Activated CD4-positive, CD25-positive, alpha-beta regulatory T cell treated with anti-CD3 and anti-CD28 coated beads, Interleukin-2, amount 50 U/mL, for 72 hours (primary cell): ENCODE measurements around the gene SH3D19.

ENCODE experiments used
- DNase-seq: peaks from one replicate; pipeline ENCODE4 v3.0.0; 2021

SH3D19 gene, protein sequence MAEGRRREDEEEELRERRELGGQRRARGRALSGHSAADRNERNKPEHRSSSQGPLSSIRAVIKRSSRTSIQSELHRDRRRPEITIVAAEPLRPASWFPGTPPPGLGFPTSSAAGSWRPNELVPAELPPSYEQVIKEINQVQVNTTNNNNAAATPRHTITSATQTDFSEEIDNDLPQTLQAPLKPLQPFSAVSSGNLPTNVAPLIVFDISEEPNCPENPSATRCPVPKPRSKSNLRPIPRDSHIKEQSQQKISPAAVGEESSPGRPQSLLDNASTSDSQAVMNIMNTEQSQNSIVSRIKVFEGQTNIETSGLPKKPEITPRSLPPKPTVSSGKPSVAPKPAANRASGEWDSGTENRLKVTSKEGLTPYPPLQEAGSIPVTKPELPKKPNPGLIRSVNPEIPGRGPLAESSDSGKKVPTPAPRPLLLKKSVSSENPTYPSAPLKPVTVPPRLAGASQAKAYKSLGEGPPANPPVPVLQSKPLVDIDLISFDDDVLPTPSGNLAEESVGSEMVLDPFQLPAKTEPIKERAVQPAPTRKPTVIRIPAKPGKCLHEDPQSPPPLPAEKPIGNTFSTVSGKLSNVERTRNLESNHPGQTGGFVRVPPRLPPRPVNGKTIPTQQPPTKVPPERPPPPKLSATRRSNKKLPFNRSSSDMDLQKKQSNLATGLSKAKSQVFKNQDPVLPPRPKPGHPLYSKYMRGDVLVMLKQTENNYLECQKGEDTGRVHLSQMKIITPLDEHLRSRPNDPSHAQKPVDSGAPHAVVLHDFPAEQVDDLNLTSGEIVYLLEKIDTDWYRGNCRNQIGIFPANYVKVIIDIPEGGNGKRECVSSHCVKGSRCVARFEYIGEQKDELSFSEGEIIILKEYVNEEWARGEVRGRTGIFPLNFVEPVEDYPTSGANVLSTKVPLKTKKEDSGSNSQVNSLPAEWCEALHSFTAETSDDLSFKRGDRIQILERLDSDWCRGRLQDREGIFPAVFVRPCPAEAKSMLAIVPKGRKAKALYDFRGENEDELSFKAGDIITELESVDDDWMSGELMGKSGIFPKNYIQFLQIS

DNA sequence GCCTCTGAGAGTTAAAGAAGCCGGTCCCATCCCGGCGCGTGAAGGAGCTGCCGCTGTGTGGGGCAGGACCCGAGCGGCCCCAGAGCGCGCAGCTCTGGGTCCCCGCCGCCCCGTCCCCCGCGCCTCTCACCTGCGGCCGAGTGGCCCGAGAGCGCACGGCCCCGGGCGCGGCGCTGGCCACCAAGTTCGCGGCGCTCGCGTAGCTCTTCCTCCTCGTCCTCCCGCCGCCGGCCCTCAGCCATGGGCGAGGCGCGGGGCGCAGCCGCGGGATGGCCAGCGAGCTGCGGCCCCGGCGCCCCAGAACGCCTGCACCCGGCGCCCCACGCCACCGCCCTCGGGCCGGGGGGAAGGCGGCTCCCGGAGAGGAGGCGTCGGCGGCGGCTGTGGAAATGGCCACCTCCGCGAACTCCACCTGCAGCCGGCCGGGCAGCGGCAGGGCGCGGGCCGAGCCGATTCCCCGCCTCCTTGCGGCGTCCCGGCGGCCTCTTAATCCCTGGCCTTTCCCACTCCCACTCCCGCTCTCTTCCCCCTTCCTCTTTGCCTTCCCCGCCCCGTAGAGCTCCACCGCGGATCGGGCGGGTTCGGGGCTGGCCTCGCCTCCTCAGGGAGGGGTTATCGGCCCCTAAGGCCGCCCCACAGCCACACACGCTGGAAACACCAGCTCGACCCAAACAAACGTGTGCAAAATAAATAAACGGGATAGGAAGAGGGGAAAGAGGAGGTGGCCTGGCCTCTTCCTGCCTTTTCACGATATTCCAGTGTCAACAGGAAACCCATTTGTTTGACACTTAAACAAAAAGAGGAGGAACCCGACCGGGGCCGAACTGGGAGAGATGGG, at the start of gene SH3D19:
Gene SH3D19 (minus strand): TSS at position 495 of the 838 bp plus-strand sequence. CDS start 253 bp downstream, at position 242.
- no peak for DNase-seq

DNA sequence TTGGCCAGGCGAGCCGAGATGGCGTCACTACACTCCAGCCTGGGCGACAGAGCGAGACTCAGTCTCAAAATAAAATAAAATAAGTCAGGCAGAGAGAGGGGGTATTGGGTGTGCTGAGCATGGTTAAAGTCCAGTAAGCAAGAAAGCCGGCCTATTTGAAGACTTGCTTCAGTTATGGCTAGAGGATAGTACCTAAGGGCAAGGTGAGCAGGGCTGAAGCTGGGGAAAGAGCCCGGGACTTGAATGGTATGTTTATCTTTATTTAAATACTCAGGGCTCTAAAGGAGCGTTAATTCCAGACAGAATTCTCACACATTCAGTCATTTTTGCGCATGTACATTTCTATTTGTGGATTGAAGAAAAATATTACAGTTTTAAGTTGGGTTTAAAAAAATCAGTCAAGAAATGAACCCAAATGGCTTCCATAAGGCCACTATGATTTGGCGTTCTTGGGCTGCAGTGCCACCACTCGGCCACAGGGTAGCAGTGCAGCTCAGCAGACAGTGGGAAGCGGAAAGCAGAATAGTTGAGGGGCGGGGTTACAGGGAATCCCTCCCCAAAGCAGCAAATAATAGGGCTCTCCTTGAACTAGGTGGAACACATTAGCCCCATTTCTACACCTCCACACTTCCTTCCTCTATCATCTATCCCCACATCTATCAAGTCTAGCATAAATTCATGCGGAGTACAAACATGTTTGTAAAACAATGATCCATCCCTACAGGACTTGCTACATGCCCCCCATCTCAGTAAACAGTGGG, 37.2 kb upstream of the SH3D19 start:
- peak; percentile 73 for DNase-seq

DNA sequence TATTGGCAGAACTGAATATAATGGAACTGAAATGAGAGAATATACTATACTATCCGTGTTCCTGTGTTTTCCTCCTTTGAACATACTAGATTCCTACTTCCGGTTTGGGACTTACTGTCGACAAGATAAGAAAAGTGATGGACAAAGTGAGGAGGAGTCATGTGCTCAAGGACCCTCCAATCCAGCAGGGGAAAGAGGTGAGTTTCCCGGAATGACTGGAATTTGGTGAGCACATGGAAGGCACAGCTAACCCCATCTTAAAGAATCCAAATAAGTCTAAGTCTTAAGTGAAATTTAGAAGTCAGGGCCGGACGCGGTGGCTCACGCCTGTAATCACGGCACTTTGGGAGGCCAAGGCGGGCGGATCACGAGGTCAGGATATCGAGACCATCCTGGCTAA, 36.6 kb upstream of the SH3D19 start:
- no peak for DNase-seq

DNA sequence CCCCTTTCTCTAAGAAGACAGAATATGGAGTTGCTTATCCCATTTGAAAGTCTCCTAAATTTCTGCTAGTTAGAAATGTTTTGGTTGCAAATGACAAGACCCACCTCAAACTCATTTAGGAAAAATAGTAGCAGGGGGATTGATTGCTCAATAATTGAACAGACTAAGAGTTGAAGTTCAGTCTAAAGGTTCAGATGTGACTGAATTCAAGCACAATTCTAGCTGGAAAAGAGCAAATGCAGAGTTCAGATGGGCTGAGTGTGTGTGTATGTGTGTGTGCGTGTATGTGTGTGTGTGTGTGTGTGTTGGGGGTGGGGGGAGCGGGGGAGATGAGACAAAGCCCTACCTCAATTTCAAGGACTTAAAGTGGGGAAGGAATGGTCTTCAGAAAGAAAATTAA, 35.7 kb upstream of the SH3D19 start:
- DNase-seq, result no peak

DNA sequence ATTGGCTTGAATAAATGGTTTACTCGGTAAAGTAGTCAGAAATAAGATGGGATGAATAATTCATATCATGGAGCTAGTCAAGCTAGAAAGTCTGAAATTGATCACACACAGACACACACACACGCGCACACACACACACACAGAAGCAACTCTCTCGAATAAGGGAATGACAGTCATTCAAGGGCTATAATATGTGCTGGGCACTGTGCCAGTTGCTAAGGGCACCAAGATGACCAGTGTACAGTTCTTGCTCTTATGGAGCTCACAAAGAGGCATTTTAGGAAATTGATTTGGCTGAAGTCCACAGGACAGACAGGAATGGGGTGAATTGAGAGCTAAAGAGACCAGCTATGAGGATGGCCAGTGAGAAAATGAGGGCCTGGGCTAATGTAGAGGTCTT, 34.2 kb upstream of the SH3D19 start:
- DNase-seq, result no peak

DNA sequence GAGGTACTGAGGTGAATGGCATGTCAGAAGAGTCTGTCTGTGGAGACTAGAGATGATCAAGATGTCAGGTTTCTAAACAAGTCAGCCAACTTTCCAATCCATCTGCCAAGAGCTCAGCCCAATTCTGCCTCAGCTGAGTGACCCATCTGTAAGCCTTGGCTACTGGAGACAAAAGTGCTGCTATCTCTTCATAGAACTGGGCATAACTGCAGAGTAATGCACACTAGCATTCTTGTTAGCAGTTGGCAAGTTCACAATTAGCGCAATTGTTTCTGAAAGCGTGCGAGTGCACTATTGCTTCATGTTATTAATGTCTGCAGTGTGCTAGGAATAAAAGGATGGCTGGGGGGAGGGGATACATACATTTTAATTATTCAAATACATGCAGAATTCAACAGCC, 32.9 kb upstream of the SH3D19 start:
- DNase-seq, result no peak

DNA sequence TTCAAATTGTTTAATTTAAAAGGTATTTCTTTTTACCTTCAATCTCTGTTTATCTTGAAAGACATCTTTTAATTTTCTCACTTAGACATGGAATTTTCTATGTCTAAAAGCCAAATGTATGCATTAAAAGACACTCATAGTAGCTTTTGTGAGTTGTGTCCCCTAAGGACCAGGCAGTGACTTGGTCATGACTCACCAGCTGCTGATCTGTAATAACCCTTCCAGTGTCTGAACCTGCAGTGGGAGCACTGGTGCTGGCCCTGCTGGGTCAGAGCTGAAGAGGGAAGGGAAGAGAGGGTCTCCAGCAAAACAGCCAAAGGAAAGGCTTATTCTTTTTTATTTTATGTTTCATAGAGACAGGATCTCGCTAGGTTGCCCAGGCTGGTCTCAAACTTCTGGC, 31.1 kb upstream of the SH3D19 start:
- no peak for DNase-seq

DNA sequence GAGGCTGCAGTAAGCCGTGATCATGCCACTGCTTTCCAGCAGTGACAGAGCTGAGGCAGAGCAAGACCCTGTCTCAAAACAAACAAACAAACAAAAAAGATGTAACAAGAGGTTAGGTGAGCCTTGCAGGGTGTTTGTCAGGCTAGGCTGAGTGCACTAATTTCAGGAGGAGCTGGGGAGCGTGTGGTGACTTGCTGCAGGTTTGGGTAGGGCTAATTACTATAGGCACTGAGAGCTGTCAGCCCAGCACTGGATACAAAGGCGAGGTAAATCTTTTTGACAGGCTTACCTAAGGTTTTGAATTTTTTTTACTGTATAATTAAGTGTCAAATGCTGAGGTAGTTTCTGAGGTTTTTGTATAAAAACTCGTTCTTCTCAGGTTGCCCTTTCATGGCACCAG, 29.8 kb upstream of the SH3D19 start:
- DNase-seq, result no peak

DNA sequence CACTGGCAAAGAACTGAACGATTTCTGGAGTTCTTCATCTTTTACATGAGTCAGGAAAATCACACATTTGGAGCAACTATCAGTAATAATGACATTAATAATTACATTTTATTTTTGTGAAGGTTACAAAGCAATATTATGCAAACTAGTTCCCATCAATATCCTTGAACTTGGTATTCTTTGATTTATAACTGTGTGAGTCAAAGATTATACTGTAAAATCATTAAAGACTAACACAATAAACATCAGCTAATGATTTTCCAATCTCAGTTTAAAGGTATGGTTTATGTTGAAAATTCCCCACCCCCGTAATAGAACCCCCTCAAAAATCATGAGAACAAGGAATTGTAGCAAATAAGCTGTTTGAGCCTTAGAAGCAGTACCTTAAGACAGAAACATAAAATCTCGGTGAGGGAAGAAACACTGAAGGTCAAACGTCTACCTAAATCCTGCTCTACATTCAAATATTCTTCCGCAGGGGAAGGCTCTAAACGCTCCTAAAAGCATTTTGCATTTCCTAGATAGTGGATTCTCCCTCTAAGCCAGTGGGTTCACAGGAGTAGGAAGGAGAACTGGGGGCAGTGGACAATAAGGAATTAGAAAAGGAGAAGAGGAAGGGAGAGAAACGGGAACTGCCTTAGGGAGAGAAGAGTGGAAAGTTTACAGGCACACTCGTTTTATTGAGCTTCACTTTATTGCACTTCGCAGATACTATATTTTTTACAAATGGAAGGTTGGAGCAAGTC, 22.3 kb upstream of the SH3D19 start:
- no peak for DNase-seq

DNA sequence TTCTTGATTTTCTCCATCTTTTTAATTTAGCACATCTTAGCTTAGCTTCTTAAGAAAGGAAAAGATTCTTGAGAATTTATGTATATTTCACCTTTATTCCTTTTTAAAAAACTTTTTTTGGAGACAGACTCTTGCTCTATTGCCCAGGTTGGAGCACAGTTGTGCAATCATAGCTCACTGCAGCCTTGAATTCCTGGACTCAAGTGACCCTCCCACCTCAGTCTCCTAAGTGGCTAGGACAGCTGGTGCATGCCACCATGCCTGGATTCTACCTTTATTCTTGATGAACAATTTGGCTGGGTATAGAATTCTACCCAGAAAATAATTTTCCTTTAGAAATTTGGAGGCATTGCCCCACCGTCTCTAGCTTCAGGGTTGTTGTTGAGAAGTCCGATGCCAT, 19.5 kb upstream of the SH3D19 start:
- no peak for DNase-seq

DNA sequence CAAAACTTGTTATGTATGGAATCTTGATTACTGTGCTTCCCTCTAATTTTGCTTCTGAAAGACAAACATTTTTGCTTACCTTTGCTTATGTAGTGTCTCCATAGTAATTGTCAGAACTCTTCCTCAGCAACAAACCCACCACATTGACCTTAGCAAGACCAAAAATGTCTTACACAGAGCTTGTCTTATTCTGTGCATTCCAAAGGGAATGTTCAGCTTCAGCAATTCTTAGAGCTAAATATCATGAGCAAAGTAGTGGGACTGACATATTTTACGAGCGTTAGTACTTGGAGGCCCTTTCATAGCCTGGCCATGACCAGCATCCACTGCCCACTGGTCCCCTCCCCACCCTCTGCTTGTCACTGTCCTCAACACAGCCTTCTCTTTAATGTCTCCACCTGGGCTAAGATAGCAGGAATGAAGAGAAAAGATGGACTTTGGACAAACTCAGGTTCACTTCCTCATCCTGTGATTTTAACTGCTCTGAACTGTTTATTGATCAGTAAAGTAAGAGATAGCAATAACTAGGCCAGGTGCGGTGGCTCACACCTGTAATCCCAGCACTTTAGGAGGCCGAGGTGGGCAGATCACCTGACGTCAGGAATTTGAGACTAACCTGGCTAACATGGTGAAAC, 15.5 kb upstream of the SH3D19 start:
- DNase-seq, result no peak

DNA sequence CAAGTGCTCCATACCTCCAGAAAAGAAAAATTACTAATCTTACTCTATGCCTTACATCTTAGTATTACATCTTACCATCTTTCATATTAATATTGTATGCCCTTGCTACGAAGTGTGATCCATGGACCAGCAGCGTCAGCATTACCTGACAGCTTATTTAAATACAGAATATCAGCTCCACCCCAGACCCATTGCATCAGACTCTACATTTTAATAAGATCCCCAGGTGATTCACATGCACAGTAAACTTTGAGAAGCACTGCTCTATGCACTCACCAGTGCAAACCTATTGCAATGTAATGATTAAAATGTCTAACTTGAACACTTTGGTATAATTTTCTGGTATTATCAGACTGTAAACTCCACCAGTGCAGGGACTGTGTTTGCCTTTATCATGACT, 14.1 kb upstream of the SH3D19 start:
- no peak for DNase-seq

DNA sequence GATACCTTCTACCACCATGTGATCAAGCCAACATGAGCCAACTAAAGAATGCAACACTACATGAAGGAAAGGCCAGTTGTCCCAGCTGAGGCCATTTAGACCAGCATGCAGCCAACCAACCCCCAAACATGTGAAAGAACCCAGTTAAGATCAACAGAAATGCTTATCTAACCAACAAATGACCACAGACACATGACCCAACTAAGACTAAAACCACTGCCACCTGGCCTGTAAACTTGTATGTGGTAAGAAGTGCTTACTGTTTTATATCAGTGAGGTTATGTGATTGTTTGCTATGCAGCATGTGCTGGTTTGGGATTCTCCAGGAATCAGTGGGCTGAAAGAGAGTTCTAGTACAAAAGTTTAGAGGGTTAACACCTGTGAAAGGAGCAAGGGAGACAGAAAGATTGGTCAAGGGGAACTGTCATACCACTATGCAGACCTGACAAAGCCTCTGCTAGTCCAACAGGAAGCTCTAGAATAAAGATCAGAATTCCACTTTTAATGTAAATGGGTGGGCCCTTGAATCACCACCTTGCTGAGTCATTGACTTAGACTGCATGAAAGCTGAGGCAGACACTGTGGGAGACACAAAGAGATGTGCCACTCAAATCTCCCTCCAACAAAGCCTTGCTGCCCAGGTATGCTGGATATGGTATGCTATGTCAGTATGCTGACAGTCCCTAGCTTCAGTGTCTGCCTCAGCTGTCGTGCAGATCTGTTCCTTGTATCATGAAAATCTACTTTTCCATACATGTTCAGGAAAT, 6.1 kb upstream of the SH3D19 start:
- no peak for DNase-seq

DNA sequence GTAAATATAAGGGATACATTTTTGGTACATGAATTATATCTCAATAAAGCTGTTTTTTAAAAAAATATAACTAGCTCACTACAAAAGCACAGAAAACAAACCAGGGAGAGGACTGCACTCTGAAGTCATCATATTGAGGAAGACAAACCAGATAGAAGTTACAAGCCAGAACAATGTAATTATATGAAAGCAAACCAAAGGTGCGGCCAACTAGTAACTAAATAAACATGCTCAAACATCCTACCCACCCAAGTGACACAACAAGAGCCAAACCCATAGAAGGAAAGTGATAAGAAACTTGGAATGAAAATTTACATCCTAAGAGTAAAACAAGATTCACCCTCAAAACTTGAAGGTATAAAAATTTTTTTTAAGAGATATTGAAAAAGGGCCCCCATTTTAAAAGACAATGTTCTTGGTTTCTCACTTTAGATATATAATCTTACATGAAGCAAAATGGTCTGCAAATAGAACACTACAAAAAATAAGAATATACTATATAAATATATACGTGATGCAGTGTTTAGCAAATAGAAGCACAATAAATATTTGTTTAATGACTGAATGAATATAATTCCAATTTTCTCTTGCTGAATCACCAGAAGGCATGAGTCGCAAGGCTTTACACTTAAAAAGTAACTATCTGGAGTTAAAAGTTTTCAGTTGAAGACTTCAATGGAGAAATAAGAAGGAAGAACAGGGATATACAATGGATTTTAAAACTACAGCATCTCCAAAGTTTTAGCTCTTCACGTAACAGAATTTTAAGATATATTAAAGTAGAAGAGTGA, 4.0 kb upstream of the SH3D19 start:
- no peak for DNase-seq

DNA sequence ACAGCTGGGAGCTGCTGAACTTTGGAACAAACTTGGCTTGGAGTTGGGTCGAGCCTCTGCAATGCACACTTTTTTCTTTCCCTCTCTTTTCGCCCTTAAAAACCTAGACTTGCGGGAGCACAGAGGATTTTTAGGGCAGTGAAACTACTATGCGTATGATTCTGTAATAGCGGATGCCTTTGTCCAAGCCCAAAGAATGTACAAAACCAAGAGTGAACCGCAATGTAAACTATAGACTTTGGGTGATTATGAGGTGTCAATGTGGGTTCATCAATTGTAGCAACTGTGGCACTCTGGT, 493 bp upstream of the SH3D19 start:
- no peak for DNase-seq

DNA sequence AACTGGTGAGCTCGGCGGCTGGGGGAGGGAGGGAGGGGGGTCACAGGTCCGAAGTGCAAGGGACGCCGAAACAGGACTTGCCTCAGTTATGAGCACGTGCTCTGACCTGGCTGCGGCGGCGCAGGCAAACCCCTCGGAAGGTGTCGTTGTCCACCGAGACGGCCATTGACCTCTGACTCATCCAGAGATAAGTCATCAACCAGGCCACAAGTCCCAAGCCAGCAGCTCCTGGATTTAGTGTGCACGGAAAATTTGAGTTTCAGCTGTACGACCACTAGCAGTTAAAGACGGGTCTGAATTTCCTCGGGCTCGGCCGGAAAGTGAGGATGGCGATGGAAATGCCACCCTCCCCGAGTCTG, 674 bp downstream of the SH3D19 start:
- DNase-seq, result peak; percentile 34

DNA sequence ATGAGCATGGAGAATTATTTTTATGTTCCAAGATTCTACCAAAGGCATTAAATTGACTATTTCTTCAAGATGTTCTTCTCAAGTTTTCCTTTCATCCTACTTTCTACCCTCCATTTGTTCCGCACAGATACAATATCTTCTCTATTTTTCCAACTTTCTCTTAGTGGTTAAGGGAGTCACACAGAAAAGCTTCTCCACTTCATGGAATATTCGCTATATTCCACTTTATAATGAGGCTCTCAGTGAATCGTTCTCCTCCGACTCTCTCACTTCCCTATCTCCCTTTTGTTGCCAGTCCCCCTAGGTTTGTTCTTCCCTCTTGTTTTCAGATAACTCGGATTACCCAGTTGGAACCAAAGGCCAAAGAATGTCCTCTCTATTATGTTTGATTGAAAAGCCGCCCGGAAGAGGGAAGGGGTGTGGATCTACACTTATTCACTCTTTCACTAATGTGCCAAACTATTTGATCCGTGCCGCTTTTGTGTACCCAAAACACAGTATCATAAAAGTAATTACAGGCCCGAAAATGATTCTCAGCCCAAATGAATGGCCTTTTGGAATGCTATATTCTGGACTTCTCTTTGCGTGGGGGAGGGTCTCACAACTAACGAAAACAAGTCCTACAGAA, 1.2 kb downstream of the SH3D19 start:
- DNase-seq, result no peak

DNA sequence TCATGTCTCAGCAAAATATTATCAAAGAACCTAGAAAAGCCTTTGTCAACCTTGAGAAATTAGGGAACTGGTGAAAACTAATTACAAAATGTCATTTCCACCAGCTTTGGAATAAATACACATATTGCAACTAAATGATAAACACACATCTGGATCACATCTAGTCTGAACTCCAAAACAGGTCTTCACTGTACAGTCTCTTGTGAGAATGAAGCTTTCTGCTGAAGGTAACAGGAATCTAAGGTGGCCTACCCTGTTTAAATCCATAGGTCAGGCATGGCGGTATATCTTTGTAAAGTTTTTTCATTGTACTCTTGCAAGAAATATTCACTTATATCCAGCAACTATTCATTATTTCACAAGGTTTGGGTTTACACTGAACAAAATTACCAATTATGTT, 1.7 kb downstream of the SH3D19 start:
- no peak for DNase-seq

DNA sequence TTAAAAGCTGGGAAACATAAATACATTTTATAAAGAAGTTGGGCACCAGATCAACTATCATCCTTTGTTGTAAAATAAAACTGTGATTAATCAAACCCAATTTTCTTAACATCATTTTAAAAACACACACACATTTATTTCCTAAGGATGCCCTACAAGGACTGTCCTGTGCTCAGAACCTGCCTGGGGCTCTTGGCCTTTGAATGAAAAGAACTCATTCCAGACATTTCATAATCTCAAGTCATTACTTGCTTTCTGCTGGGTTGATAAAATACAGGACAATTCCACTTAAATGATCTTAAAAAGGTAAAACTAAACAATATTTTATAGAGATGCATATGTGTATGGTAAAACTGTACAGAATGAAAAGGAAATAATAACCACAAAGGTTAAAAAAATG, 2.8 kb downstream of the SH3D19 start:
- DNase-seq, result no peak
